HFFc6 (cell line): Measurements from ENCODE around the gene NRXN2. TPM values are rescaled to one million over a fixed set of nuclear protein-coding genes. Genes with fewer than 3 reads are reported as not detected.

Source experiments
- DNase-seq: peaks from one replicate; pipeline ENCODE4 v3.0.0-alpha.2; 2018
- H3K27ac Mint-ChIP-seq: 2 replicates; pipeline ENCODE4 v1.8.0; 2020; ENCODE audit warnings: mild to moderate bottlenecking, mixed read lengths
- H3K27me3 Mint-ChIP-seq: 2 replicates; pipeline ENCODE4 v1.8.0; 2021; ENCODE audit warnings: mild to moderate bottlenecking, moderate library complexity, mixed read lengths; ENCODE audit not compliant: insufficient read depth
- H3K36me3 Mint-ChIP-seq: 2 replicates; pipeline ENCODE4 v1.8.0; 2021; ENCODE audit warnings: low read depth, mixed read lengths
- H3K4me1 Mint-ChIP-seq: 2 replicates; pipeline ENCODE4 v1.8.0; 2020; ENCODE audit warnings: low read depth, mixed read lengths
- H3K4me3 Mint-ChIP-seq: 2 replicates; pipeline ENCODE4 v1.8.0; 2020; ENCODE audit warnings: mild to moderate bottlenecking, moderate library complexity, mixed read lengths
- H3K9me3 Mint-ChIP-seq: 2 replicates; pipeline ENCODE4 v1.8.0; 2020; ENCODE audit warnings: mild to moderate bottlenecking, mixed read lengths
- long read RNA-seq: library from polyadenylated mRNA; unstranded; transcript quantifications from one replicate; pipeline ENCODE4 v2.0.0, GENCODE V29; 2019
- total RNA-seq, 6 experiments: library from RNA; stranded (reverse); fragmentation: NEBNext Ultra II Directional; extraction: Animal tissue kit (Norgen Biotek cat#: 25700); gene quantifications; 2 replicates in 1 of 6; 3 replicates in 5 of 6; pipeline ENCODE4 v1.2.3, GENCODE V29; 2021
- TF ChIP-seq, protein P1 (sequence below): fragments of 200-600 bp; sonication (generic); IDR thresholded peaks from 2 replicates; pipeline ENCODE4 v1.5.0; 2021; ENCODE audit warnings: antibody characterized with exemption, mild to moderate bottlenecking

The NRXN2 gene
- total RNA-seq = under 1 TPM in 5 of 6 experiments, not detected in 1; 0.14 to 0.51 (median 0.31) TPM
- long read RNA-seq = 0 reads

DNA sequence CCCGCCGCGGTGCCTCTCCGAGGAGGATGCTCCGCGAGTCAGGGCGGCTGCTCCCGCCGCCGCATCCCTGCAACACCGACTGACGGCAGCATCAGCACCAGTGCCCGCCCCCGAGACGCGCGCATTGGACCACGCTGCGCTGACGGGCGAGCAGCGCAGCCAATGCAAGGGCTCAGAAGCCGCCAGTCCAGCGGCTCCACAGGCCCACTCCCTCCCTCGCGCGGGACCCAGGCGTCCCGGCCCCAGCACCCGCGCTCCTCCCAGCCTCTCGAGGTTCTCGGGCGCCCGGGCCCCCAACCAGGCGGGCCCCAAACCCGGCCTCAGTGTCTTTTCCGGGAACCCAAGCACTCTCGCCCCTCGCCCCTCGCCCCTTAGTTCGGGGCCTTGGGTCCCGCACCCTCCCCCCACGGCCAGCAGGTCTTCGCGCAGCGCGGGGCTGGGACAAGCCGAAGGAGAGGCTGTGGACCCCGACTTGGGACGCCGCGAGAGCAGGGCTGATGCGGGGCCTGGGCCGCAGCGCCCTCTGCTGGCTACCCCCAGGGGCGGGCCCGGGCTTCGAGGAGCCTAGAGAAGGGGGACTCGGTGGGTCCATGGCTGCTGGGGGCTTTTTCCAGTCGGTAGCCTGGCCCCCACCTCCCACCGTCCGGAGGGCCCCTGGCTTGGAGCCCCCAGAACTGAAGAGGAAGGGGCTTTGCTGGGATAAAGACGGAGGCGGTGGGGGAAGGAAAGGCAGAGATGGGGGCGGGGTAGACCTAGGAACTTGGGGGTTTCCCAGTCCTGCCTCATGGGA lies at the start of gene NRXN2:
Gene NRXN2 (minus strand): TSS at position 81 of the 790 bp plus-strand sequence. CDS start 9,498 bp downstream, outside the sequence.
- peaks cover 55% of the 10 kb centered on the region for H3K27me3 Mint-ChIP-seq
- no peaks in the 10 kb centered on the region for H3K4me1 Mint-ChIP-seq
- H3K36me3 Mint-ChIP-seq = no peaks in the 10 kb centered on the region
- H3K9me3 Mint-ChIP-seq = no peaks in the 10 kb centered on the region
- peak within 1 kb of the TSS; percentile 47 for H3K4me3 Mint-ChIP-seq
- TF ChIP-seq, protein P1, sequence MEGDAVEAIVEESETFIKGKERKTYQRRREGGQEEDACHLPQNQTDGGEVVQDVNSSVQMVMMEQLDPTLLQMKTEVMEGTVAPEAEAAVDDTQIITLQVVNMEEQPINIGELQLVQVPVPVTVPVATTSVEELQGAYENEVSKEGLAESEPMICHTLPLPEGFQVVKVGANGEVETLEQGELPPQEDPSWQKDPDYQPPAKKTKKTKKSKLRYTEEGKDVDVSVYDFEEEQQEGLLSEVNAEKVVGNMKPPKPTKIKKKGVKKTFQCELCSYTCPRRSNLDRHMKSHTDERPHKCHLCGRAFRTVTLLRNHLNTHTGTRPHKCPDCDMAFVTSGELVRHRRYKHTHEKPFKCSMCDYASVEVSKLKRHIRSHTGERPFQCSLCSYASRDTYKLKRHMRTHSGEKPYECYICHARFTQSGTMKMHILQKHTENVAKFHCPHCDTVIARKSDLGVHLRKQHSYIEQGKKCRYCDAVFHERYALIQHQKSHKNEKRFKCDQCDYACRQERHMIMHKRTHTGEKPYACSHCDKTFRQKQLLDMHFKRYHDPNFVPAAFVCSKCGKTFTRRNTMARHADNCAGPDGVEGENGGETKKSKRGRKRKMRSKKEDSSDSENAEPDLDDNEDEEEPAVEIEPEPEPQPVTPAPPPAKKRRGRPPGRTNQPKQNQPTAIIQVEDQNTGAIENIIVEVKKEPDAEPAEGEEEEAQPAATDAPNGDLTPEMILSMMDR = peak; percentile 99
- H3K27ac Mint-ChIP-seq = no peak within 1 kb of the TSS
- peak; percentile 76 for DNase-seq

DNA sequence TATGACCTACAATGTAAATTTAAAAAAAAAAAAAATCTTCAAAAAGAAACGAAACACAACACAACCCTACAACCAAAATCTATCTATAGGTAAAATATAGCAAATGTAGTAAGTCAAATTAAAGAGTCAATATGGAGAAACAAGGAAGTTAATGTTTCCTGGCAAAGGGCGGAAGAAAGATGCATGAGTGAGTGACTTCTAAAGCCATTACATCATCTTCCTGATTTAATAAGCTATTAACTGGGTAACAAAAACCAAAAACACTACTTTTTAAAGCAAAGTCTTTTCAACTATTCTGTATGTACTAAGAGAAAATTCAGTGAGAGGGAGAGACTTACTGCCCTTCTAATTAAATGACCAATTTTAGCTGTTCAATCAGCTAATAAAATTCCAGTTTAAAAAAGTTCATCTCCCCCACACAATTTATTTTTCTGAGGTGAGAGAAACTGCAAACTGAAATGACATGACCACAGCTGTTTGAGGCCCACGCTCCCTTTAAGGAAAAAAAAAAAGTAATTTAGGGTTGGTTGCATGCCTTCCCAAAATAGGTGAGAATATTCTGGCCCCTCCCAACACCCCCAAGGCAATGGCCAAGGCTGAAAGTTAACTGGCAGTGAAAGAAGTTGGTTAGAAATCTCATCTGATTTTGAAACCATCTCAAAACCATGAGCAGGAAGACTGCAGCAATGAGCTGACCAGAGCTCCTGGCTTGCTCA lies 49.5 kb upstream of the NRXN2 start:
- TF ChIP-seq, protein P1 = no peak
- no peak for DNase-seq
- peaks cover 35% of the 10 kb centered on the region for H3K4me1 Mint-ChIP-seq
- H3K9me3 Mint-ChIP-seq = no peaks in the 10 kb centered on the region
- no peak overlapping the region for H3K4me3 Mint-ChIP-seq
- peaks cover 5% of the 10 kb centered on the region for H3K27me3 Mint-ChIP-seq
- H3K36me3 Mint-ChIP-seq = peaks cover 88% of the 10 kb centered on the region
- H3K27ac Mint-ChIP-seq = no peak overlapping the region

DNA sequence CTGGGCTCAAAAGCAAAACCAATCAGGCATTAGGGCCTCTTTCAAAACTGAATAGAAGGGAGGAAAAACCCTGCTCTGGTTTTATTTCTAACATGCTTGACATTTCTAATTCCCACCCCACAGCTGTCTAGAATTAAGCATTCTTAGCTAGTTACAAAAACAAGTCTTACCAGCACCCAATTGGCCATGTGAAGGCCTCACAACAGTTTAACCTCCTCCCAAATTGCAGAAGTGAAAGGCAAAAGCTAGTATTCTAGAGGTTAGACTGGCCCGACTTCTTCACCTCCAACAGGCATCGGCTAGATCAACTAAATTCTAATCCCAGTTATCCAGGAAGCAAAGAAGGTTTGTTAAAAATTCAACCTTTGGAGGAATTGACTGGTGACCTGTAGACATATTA lies 48.9 kb upstream of the NRXN2 start:
- no peak overlapping the region for H3K4me3 Mint-ChIP-seq
- peaks cover 30% of the 10 kb centered on the region for H3K4me1 Mint-ChIP-seq
- no peak for DNase-seq
- peaks cover 82% of the 10 kb centered on the region for H3K36me3 Mint-ChIP-seq
- H3K27me3 Mint-ChIP-seq = peaks cover 4% of the 10 kb centered on the region
- H3K27ac Mint-ChIP-seq = no peak overlapping the region
- TF ChIP-seq, protein P1 = no peak
- H3K9me3 Mint-ChIP-seq = no peaks in the 10 kb centered on the region

DNA sequence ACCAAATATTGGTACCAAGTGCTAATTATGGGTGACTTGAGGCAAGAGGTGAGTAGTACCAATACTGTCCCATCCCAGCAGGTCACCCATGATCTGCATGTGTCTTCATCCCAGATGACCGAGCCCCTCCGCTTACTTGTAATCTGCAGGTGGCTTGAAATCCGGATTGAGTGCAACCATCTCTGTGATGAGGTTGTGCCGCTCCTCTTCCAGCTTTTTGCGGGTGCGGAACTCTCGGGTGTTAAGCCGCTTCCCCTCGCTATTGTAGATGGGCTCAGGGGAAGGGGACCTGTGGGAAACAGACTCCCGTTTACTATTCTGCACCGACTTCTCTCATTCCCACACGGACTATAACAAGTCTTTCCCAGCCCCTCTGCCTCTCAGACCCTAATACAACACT lies 47.1 kb upstream of the NRXN2 start:
- H3K27ac Mint-ChIP-seq = peak overlapping the region; percentile 26; the same call in 1 of the 2 replicates
- TF ChIP-seq, protein P1 = no peak
- peaks cover 15% of the 10 kb centered on the region for H3K4me1 Mint-ChIP-seq
- no peak overlapping the region for H3K4me3 Mint-ChIP-seq
- DNase-seq = no peak
- peaks cover 7% of the 10 kb centered on the region for H3K27me3 Mint-ChIP-seq
- peaks cover 74% of the 10 kb centered on the region for H3K36me3 Mint-ChIP-seq
- H3K9me3 Mint-ChIP-seq = no peaks in the 10 kb centered on the region

DNA sequence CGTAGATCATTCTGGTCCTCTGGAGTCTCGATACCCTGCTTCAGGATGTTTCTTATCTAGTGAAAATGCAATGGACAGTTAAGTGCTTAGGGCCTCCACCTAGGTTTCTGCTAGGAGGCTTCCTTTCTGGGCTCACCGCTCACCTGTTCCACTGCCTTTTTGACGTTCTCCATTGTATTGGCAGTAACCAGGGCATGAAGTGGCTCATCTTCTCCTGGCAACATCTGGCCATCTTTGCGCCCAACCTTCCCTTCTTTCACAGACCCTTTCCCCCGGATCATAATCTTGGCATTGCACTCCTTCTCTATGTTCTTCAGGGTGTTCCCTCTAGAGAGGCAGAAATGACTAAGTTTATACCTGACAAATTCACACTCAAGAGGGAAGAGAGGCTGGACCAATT lies 46.3 kb upstream of the NRXN2 start:
- H3K36me3 Mint-ChIP-seq = peaks cover 77% of the 10 kb centered on the region
- no peak for DNase-seq
- peaks cover 21% of the 10 kb centered on the region for H3K4me1 Mint-ChIP-seq
- TF ChIP-seq, protein P1 = no peak
- peaks cover 7% of the 10 kb centered on the region for H3K27me3 Mint-ChIP-seq
- H3K4me3 Mint-ChIP-seq = no peak overlapping the region
- no peak overlapping the region for H3K27ac Mint-ChIP-seq
- no peaks in the 10 kb centered on the region for H3K9me3 Mint-ChIP-seq
